ENCODE measurements around the gene PPP1R1A. TPM values are rescaled to one million over a fixed set of nuclear protein-coding genes. Genes with fewer than 3 reads are reported as not detected.

PPP1R1A gene
- total RNA-seq, 1 donor: 0.36 TPM

- Histone ChIP-seq H3K79me2 (ENCODE audit: insufficient read depth, low read length) (no peaks in the 10 kb centered on the region), H3K4me1 (ENCODE audit: insufficient read depth, low read length) (peaks cover 7% of the 10 kb centered on the region), H2AFZ (ENCODE audit: low read length) (no peak overlapping the region), H3K9me3 (ENCODE audit: low read depth, low read length) (no peaks in the 10 kb centered on the region), H3K27ac (ENCODE audit: low read depth, low read length) (no peak overlapping the region), H3K36me3 (ENCODE audit: insufficient read depth, low read length) (no peaks in the 10 kb centered on the region), H4K20me1 (ENCODE audit: insufficient read depth, low read length) (no peaks in the 10 kb centered on the region), H3K27me3 (ENCODE audit: insufficient read depth, low read length) (peaks cover 25% of the 10 kb centered on the region), H3K4me2 (ENCODE audit: insufficient read depth, low read length) (no peak overlapping the region), H3K4me3 (ENCODE audit: insufficient read depth, low read length) (no peak overlapping the region)
- no peak for DNase-seq (ENCODE audit: insufficient read length, low spot score, missing footprints)
- no peak for TF ChIP-seq CTCF (IDR thresholded peaks at IDR 0.05; ENCODE audit: extremely low read depth, low read depth, low read length)
Measured at GRCh38 chr12:54555670-54556257, 32.7 kb downstream of the PPP1R1A start.

- Histone ChIP-seq H3K4me1 (ENCODE audit: insufficient read depth, low read length) (no peaks in the 10 kb centered on the region), H2AFZ (ENCODE audit: low read length) (peak overlapping the region; percentile 15), H3K4me3 (ENCODE audit: insufficient read depth, low read length) (peak overlapping the region; percentile 53), H4K20me1 (ENCODE audit: insufficient read depth, low read length) (no peaks in the 10 kb centered on the region), H3K79me2 (ENCODE audit: insufficient read depth, low read length) (no peaks in the 10 kb centered on the region), H3K27me3 (ENCODE audit: insufficient read depth, low read length) (peaks cover 53% of the 10 kb centered on the region), H3K36me3 (ENCODE audit: insufficient read depth, low read length) (no peaks in the 10 kb centered on the region), H3K9me3 (ENCODE audit: low read depth, low read length) (no peaks in the 10 kb centered on the region), H3K4me2 (ENCODE audit: insufficient read depth, low read length) (peak overlapping the region; percentile 53), H3K27ac (ENCODE audit: low read depth, low read length) (no peak overlapping the region)
- no peak for TF ChIP-seq CTCF (IDR thresholded peaks at IDR 0.05; ENCODE audit: extremely low read depth, low read depth, low read length)
- peak; percentile 79 for DNase-seq (ENCODE audit: insufficient read length, low spot score, missing footprints)
Measured at GRCh38 chr12:54549774-54550451, 38.5 kb downstream of the PPP1R1A start.

- DNase-seq (ENCODE audit: insufficient read length, low spot score, missing footprints): no peak
- H3K9me3 ChIP-seq (ENCODE audit: low read depth, low read length): no peaks in the 10 kb centered on the region
- no peak overlapping the region for H3K4me2 ChIP-seq (ENCODE audit: insufficient read depth, low read length)
- no peak overlapping the region for H3K4me3 ChIP-seq (ENCODE audit: insufficient read depth, low read length)
- H3K36me3 ChIP-seq (ENCODE audit: insufficient read depth, low read length): no peaks in the 10 kb centered on the region
- peaks cover 58% of the 10 kb centered on the region for H3K27me3 ChIP-seq (ENCODE audit: insufficient read depth, low read length)
- H3K4me1 ChIP-seq (ENCODE audit: insufficient read depth, low read length): no peaks in the 10 kb centered on the region
- no peak overlapping the region for H3K27ac ChIP-seq (ENCODE audit: low read depth, low read length)
- H3K79me2 ChIP-seq (ENCODE audit: insufficient read depth, low read length): no peaks in the 10 kb centered on the region
- H4K20me1 ChIP-seq (ENCODE audit: insufficient read depth, low read length): no peaks in the 10 kb centered on the region
- TF ChIP-seq CTCF (IDR thresholded peaks at IDR 0.05; ENCODE audit: extremely low read depth, low read depth, low read length): no peak
- no peak overlapping the region for H2AFZ ChIP-seq (ENCODE audit: low read length)
Measured at GRCh38 chr12:54546511-54546910, 41.9 kb downstream of the PPP1R1A start.

- TF ChIP-seq CTCF (IDR thresholded peaks at IDR 0.05; ENCODE audit: extremely low read depth, low read depth, low read length): no peak
- H3K4me3 ChIP-seq (ENCODE audit: insufficient read depth, low read length): no peak overlapping the region
- no peak overlapping the region for H3K27ac ChIP-seq (ENCODE audit: low read depth, low read length)
- no peak overlapping the region for H3K4me2 ChIP-seq (ENCODE audit: insufficient read depth, low read length)
- no peaks in the 10 kb centered on the region for H3K4me1 ChIP-seq (ENCODE audit: insufficient read depth, low read length)
- H3K9me3 ChIP-seq (ENCODE audit: low read depth, low read length): no peaks in the 10 kb centered on the region
- no peaks in the 10 kb centered on the region for H3K79me2 ChIP-seq (ENCODE audit: insufficient read depth, low read length)
- no peaks in the 10 kb centered on the region for H4K20me1 ChIP-seq (ENCODE audit: insufficient read depth, low read length)
- DNase-seq (ENCODE audit: insufficient read length, low spot score, missing footprints): no peak
- H2AFZ ChIP-seq (ENCODE audit: low read length): no peak overlapping the region
- H3K36me3 ChIP-seq (ENCODE audit: insufficient read depth, low read length): no peaks in the 10 kb centered on the region
- peaks cover 50% of the 10 kb centered on the region for H3K27me3 ChIP-seq (ENCODE audit: insufficient read depth, low read length)
Measured at GRCh38 chr12:54544743-54545142, 43.7 kb downstream of the PPP1R1A start.
